ENCODE data around the gene LSAMP. TPM values are rescaled to one million over a fixed set of nuclear protein-coding genes. Genes with fewer than 3 reads are reported as not detected.

The LSAMP gene
- total and polyA plus RNA-seq, 2 donors (not counting 3 experiments of a cell fraction or from before 2014, with no cell fraction given), result not detected

GRCh38 chr3:116039651-116039985 is 405.7 kb downstream of the LSAMP start:
- no peak overlapping the region for H3K9ac ChIP-seq (replicated peaks; ENCODE audit: extremely low read depth, insufficient read depth, low read length)
- H3K9me3 ChIP-seq (replicated peaks; ENCODE audit: control insufficient read depth, insufficient read depth, low read length), result no peaks in the 10 kb centered on the region
- no peaks in the 10 kb centered on the region for H3K36me3 ChIP-seq (ENCODE audit: control insufficient read depth in 2 of 2, extremely low read depth in 1 of 2, insufficient read depth in 2 of 2, low read length in 2 of 2)
- H2AFZ ChIP-seq (ENCODE audit: low read depth, low read length), result no peak overlapping the region
- no peaks in the 10 kb centered on the region for H3K4me1 ChIP-seq (ENCODE audit: control insufficient read depth, extremely low read depth, insufficient read depth, low read length)
- FAIRE-seq, result no peak
- H4K20me1 ChIP-seq (replicated peaks; ENCODE audit: control insufficient read depth, extremely low read depth, insufficient read depth, low read length), result no peaks in the 10 kb centered on the region
- BruUV-seq (replicated peaks), result no TSS peak
- no peak overlapping the region for H3K4me2 ChIP-seq (ENCODE audit: insufficient read depth, low read length)
- ChIA-PET POLR2A (no interaction called here), CTCF (no interaction called here)
- dilution Hi-C loops (cut with MboI; ENCODE audit: extremely low pct_ligation_motif_present, low sequenced_read_pairs) (no loop called here), intact Hi-C loops (cut with micrococcal nuclease) (no loop called here)
- no peaks in the 10 kb centered on the region for H3K79me2 ChIP-seq (ENCODE audit: control insufficient read depth, insufficient read depth, low read length)
- no peak overlapping the region for H3K4me3 ChIP-seq (replicated peaks in 1 of 3; ENCODE audit: insufficient read depth in 1 of 3, low read depth in 1 of 3, low read length in 3 of 3)
- DNase-seq (ENCODE audit: low read depth, low spot score), result no peak
- no peaks in the 10 kb centered on the region for H3K27me3 ChIP-seq (ENCODE audit: control insufficient read depth in 2 of 2, insufficient read depth in 2 of 2, low read length in 2 of 2)
- TF ChIP-seq CTCF (IDR thresholded peaks at IDR 0.05; ENCODE audit: extremely low read depth in 1 of 2, insufficient read depth in 1 of 2, low read depth in 1 of 2, low read length in 2 of 2), result no peak
- TF ChIP-seq MYC (IDR thresholded peaks at IDR 0.05; ENCODE audit: low read depth, low read length), result no peak
- no peak for TF ChIP-seq MAX (IDR thresholded peaks at IDR 0.05; ENCODE audit: insufficient read depth, insufficient read length)
- no peak for TF ChIP-seq EZH2 (IDR thresholded peaks at IDR 0.05; ENCODE audit: borderline replicate concordance, low read depth, low read length, severe bottlenecking)
- TF ChIP-seq GATA2 (IDR thresholded peaks at IDR 0.05; ENCODE audit: insufficient read depth, insufficient read length, low read depth, low read length), result no peak
- TF ChIP-seq JUN (IDR thresholded peaks at IDR 0.05; ENCODE audit: borderline replicate concordance, insufficient read depth, insufficient read length, low read depth), result no peak
- TF ChIP-seq FOS (IDR thresholded peaks at IDR 0.05; ENCODE audit: borderline replicate concordance, insufficient read depth, low read length), result no peak
- TF ChIP-seq POLR2A (IDR thresholded peaks at IDR 0.05; ENCODE audit: low read depth, low read length), result no peak
- TF ChIP-seq POLR2AphosphoS5 (IDR thresholded peaks at IDR 0.05; ENCODE audit: insufficient read depth, low read depth, low read length), result no peak
- H3K9me1 ChIP-seq (replicated peaks; ENCODE audit: control insufficient read depth, extremely low read depth, insufficient read depth, low read length), result no peaks in the 10 kb centered on the region
- no peak overlapping the region for H3K27ac ChIP-seq (ENCODE audit: insufficient read depth, low read depth, low read length)
